ENCODE data around the gene RTP2. TPM values are rescaled to one million over a fixed set of nuclear protein-coding genes. Genes with fewer than 3 reads are reported as not detected.
A peak's percentile ranks its signal among the peaks of the same experiment; 100 is the strongest.

RTP2 gene, protein sequence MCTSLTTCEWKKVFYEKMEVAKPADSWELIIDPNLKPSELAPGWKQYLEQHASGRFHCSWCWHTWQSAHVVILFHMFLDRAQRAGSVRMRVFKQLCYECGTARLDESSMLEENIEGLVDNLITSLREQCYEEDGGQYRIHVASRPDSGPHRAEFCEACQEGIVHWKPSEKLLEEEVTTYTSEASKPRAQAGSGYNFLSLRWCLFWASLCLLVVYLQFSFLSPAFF
- total RNA-seq (2011; cell fraction: chromatin; rRNA removed; ENCODE audit: low replicate concordance): not detected in 2 replicates
- total RNA-seq (2011; cell fraction: nucleolus; rRNA removed): not detected in 2 replicates
- total RNA-seq (2011; cell fraction: nucleoplasm; rRNA removed): not detected in 2 replicates
- not detected in 2 replicates for total RNA-seq (2014; rRNA removed)
- not detected in 2 replicates for total RNA-seq (2014; rRNA removed; fragmentation: Illumina TruSeq; extraction: Trizol)
- not detected in 2 replicates for total RNA-seq (2015; rRNA removed; fragmentation: Illumina TruSeq; extraction: Trizol)
- not detected in 2 replicates for total RNA-seq (2021)
- not detected in 2 replicates for polyA plus RNA-seq (2011; rRNA removed)
- polyA plus RNA-seq (2011; cell fraction: cytosol; rRNA removed): not detected in 2 replicates
- not detected in 2 replicates for polyA plus RNA-seq (2011; cell fraction: nucleus; rRNA removed)
- polyA plus RNA-seq (2012): not detected in 2 replicates
- not detected in 2 replicates for polyA plus RNA-seq (2014; fragmentation: Illumina TruSeq; extraction: Trizol)
- not detected for polyA plus RNA-seq (2014; fragmentation: Nextera tagmentation; extraction: Ambion mirVana)
- not detected in 2 replicates for polyA plus RNA-seq (2014; rRNA removed)
- polyA minus RNA-seq (2011; rRNA and poly(A)+ RNA removed): not detected in 2 replicates
- polyA minus RNA-seq (2011; cell fraction: cytosol; rRNA and poly(A)+ RNA removed): not detected in 2 replicates
- not detected in 2 replicates for polyA minus RNA-seq (2011; cell fraction: nucleus; rRNA and poly(A)+ RNA removed)
- not detected for Bru-seq, nascent RNA
- BruChase-seq, experiment 1, labeled RNA remaining after a 2-hour chase: percentile 14 among the genes with signal in this experiment
- not detected for BruChase-seq, experiment 2, labeled RNA remaining after a 6-hour chase
- long read RNA-seq, experiment 1: 0 reads
- long read RNA-seq, experiment 2: 0 reads
- long read RNA-seq, experiment 3: 0 reads

DNA sequence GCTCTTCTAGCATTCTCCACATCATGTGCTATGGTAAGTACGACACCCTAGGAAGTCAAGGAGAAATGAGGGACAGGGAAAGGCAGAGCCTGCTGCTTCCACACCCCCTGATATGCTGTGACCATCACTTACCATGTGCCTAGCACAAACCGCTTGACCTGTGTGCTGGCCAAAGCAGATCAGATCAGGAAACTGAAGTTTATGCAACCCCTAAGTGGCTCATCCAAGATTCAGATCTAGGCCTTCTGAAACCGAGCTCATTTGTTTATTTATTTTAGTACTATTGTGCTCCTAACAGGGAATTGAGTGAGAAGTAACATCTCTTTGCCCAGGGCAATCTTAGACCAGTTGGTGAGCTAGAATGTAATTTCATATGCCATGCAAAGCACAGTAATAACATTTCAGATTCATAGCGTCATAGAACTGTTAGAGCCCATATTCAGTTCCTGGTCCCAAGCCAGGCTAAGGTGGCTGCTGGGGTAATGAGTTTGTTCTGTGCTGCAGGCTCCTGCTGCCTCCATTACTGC lies at the start of gene RTP2:
RTP2 (minus strand) TSS at position 51 of the 527 bp plus-strand sequence. CDS start 429 bp downstream, outside the sequence.
- H3K27ac ChIP-seq (ENCODE audit: extremely low read depth, low read depth, low read length): no peak within 1 kb of the TSS
- H3K9ac ChIP-seq (ENCODE audit: insufficient read depth in 1 of 2, low read depth in 2 of 2, low read length in 2 of 2): no peak within 1 kb of the TSS
- ATAC-seq: no peak
- H3K4me3 ChIP-seq: no peak within 1 kb of the TSS
- TF ChIP-seq ZNF197 (CRISPR knock-in tag; IDR thresholded peaks at IDR 0.05; ENCODE audit: low read depth): no peak
- TF ChIP-seq HLTF (IDR thresholded peaks at IDR 0.05): no peak
- TF ChIP-seq ZNF324 (CRISPR knock-in tag; IDR thresholded peaks at IDR 0.05): no peak
- TF ChIP-seq, protein P1, sequence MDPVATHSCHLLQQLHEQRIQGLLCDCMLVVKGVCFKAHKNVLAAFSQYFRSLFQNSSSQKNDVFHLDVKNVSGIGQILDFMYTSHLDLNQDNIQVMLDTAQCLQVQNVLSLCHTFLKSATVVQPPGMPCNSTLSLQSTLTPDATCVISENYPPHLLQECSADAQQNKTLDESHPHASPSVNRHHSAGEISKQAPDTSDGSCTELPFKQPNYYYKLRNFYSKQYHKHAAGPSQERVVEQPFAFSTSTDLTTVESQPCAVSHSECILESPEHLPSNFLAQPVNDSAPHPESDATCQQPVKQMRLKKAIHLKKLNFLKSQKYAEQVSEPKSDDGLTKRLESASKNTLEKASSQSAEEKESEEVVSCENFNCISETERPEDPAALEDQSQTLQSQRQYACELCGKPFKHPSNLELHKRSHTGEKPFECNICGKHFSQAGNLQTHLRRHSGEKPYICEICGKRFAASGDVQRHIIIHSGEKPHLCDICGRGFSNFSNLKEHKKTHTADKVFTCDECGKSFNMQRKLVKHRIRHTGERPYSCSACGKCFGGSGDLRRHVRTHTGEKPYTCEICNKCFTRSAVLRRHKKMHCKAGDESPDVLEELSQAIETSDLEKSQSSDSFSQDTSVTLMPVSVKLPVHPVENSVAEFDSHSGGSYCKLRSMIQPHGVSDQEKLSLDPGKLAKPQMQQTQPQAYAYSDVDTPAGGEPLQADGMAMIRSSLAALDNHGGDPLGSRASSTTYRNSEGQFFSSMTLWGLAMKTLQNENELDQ (CRISPR knock-in tag; IDR thresholded peaks at IDR 0.05; ENCODE audit: borderline replicate concordance): no peak
- no peak for TF ChIP-seq ZSCAN32 (CRISPR knock-in tag; IDR thresholded peaks at IDR 0.05)
- TF ChIP-seq ZFP36 (IDR thresholded peaks at IDR 0.05; ENCODE audit: low read depth, low read length, partially characterized antibody): no peak
- no peak for TF ChIP-seq TRIM28 (IDR thresholded peaks at IDR 0.05)
- TF ChIP-seq, protein P2, sequence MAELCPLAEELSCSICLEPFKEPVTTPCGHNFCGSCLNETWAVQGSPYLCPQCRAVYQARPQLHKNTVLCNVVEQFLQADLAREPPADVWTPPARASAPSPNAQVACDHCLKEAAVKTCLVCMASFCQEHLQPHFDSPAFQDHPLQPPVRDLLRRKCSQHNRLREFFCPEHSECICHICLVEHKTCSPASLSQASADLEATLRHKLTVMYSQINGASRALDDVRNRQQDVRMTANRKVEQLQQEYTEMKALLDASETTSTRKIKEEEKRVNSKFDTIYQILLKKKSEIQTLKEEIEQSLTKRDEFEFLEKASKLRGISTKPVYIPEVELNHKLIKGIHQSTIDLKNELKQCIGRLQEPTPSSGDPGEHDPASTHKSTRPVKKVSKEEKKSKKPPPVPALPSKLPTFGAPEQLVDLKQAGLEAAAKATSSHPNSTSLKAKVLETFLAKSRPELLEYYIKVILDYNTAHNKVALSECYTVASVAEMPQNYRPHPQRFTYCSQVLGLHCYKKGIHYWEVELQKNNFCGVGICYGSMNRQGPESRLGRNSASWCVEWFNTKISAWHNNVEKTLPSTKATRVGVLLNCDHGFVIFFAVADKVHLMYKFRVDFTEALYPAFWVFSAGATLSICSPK (IDR thresholded peaks at IDR 0.05; ENCODE audit: borderline replicate concordance): no peak
- peaks cover 0 to 8% of the 10 kb centered on the region in 2 experiments; a peak in 1 of 5 replicates for H3K4me1 ChIP-seq (replicated peaks in 1 of 2; ENCODE audit: control insufficient read depth in 2 of 2, insufficient read depth in 2 of 2, low read length in 2 of 2)
- no peaks in the 10 kb centered on the region for H3K36me3 ChIP-seq (ENCODE audit: control insufficient read depth, insufficient read depth, low read length)
- POLR2A ChIA-PET: interaction anchor here (0.6 to 0.7 kb wide), 2 partner anchors 10 to 14 kb away, joined by 3 read pairs; no protein-coding TSS in a partner anchor
- peaks cover 2 to 35% of the 10 kb centered on the region in 2 experiments; a peak in 3 of 5 replicates for H3K27me3 ChIP-seq (ENCODE audit: control insufficient read depth in 2 of 2, insufficient read depth in 2 of 2, low read length in 2 of 2)
- no peak for DNase-seq (ENCODE audit: extremely low read depth in 1 of 4, low spot score in 3 of 4)
- no peaks in the 10 kb centered on the region for H3K9me1 ChIP-seq (ENCODE audit: control insufficient read depth, insufficient read depth, low read length)
- BruUV-seq (replicated peaks): no TSS peak
- CTCF ChIA-PET (ENCODE audit: low intra/inter-chr PET ratio): no interaction called here
- no peaks in the 10 kb centered on the region for H3K9me3 ChIP-seq (replicated peaks; ENCODE audit: control insufficient read depth, insufficient read depth, low read depth, low read length)
- H3K79me2 ChIP-seq (ENCODE audit: control insufficient read depth, insufficient read depth, low read length): no peaks in the 10 kb centered on the region
- no peak within 1 kb of the TSS for H3K4me2 ChIP-seq (ENCODE audit: insufficient read depth, low read length)
- H2AFZ ChIP-seq (ENCODE audit: low read depth, low read length): no peak within 1 kb of the TSS
- intact Hi-C loops (cut with micrococcal nuclease) (no loop called here), in situ Hi-C loops (cut with MboI) (no loop called here)
- 2% methylated on average over 4 of the region's 4 CpGs for WGBS (ENCODE audit: insufficient coverage, low coverage, missing lambda C conversion rate)
- no peaks in the 10 kb centered on the region for H4K20me1 ChIP-seq (replicated peaks; ENCODE audit: control insufficient read depth, insufficient read depth, low read length)
- FAIRE-seq: no peak

Measured in K562 (cell line).